Pons (tissue), 1 donor: Measurements from ENCODE around the gene GGA1.
A peak's percentile ranks its signal among the peaks of the same experiment; 100 is the strongest.

Experiments used
- DNase-seq: peaks from one replicate; pipeline ENCODE4 v3.0.0-alpha.2; 2016; ENCODE audit warnings: low spot score

The GGA1 gene

GRCh38 chr22:37608477-37609239 lies at the start of gene GGA1:
GGA1 (plus strand) TSS chr22:37608834; CDS start chr22:37608861, 27 bp downstream.
- DNase-seq: peak; percentile 98

GRCh38 chr22:37559521-37559900 lies 49.1 kb upstream of the GGA1 start:
- DNase-seq: no peak

GRCh38 chr22:37559901-37560607 lies 48.6 kb upstream of the GGA1 start, which contains the start of gene CDC42EP1:
CDC42EP1 (plus strand) TSS chr22:37560480; CDS start chr22:37566350, 5,870 bp downstream.
- DNase-seq: peak; percentile 58

- no peak for DNase-seq
Observed at GRCh38 chr22:37560608-37561211, 47.9 kb upstream of the GGA1 start.

GRCh38 chr22:37561212-37562048 lies 47.2 kb upstream of the GGA1 start:
- peak; percentile 88 for DNase-seq

GRCh38 chr22:37562049-37562875 lies 46.4 kb upstream of the GGA1 start:
- no peak for DNase-seq

- DNase-seq: peak; percentile 99
Observed at GRCh38 chr22:37563153-37564081, 45.2 kb upstream of the GGA1 start.

GRCh38 chr22:37564111-37564711 lies 44.4 kb upstream of the GGA1 start:
- DNase-seq: peak; percentile 61

GRCh38 chr22:37565830-37566229 lies 42.8 kb upstream of the GGA1 start:
- DNase-seq: no peak

GRCh38 chr22:37566329-37566837 lies 42.3 kb upstream of the GGA1 start:
- peak; percentile 43 for DNase-seq

- peak; percentile 76 for DNase-seq
Observed at GRCh38 chr22:37566903-37567798, 41.5 kb upstream of the GGA1 start.

- no peak for DNase-seq
Observed at GRCh38 chr22:37568012-37568411, 40.6 kb upstream of the GGA1 start.

- no peak for DNase-seq
Observed at GRCh38 chr22:37568448-37569008, 40.1 kb upstream of the GGA1 start.

- peak; percentile 91 for DNase-seq
Observed at GRCh38 chr22:37569009-37569920, 39.4 kb upstream of the GGA1 start.

- DNase-seq: no peak
Observed at GRCh38 chr22:37569921-37570660, 38.5 kb upstream of the GGA1 start.

GRCh38 chr22:37570661-37570976 lies 38.0 kb upstream of the GGA1 start:
- DNase-seq: no peak
